Esophagus muscularis mucosa (tissue), 4 donors: Measurements from ENCODE around the gene KMT2B. TPM values are rescaled to one million over a fixed set of nuclear protein-coding genes. Genes with fewer than 3 reads are reported as not detected.
A peak's percentile ranks its signal among the peaks of the same experiment; 100 is the strongest.
"Not testable (repeated sequence)": the region's sequence is repeated elsewhere in the genome, so short reads cannot be mapped to it uniquely, and the experiment has no call there.

ENCODE experiments used
- DNase-seq: peaks from one replicate; pipeline ENCODE4 v3.0.0-alpha.2; 2017; ENCODE audit errors: extremely low spot score
- H3K27ac ChIP-seq, 4 donors: fragments of 200-600 bp; sonication (generic); replicated peaks in 1 of 4; 1 replicate in 3 of 4; 2 replicates in 1 of 4; pipeline ENCODE4 v1.5.1; 2016 to 2019; ENCODE audit warnings: mild to moderate bottlenecking in 1 of 4
- H3K27me3 ChIP-seq, 4 donors: fragments of 200-600 bp; sonication (generic); one replicate each; pipeline versions ENCODE4 v1.5.1 to v1.6.0; 2016 to 2019
- H3K36me3 ChIP-seq, 4 donors: fragments of 200-600 bp; sonication (generic); one replicate each; pipeline ENCODE4 v1.5.1; 2016 to 2019
- H3K4me1 ChIP-seq, 4 donors: fragments of 200-600 bp; sonication (generic); one replicate each; pipeline ENCODE4 v1.5.1; 2016 to 2019
- H3K4me3 ChIP-seq, 4 donors: fragments of 200-600 bp; sonication (generic); 1 replicate in 2 of 4; 2 replicates in 2 of 4; pipeline ENCODE4 v1.5.1; 2016 to 2019; ENCODE audit warnings: mild to moderate bottlenecking in 4 of 4, moderate library complexity in 1 of 4
- H3K9me3 ChIP-seq, 4 donors: fragments of 200-600 bp; sonication (generic); 1 replicate in 3 of 4; 2 replicates in 1 of 4; pipeline ENCODE4 v1.5.1; 2016 to 2019
- CTCF ChIP-seq, 3 experiments: fragments of 200-600 bp in 2 of 3; fragments of 450-650 bp in 1 of 3; sonication (generic) in 2 of 3; IDR thresholded peaks; one replicate each; pipeline ENCODE4 v1.5.1; 2017 to 2019; ENCODE audit warnings: antibody characterized with exemption in 3 of 3, mild to moderate bottlenecking in 2 of 3, moderate library complexity in 1 of 3
- EP300 ChIP-seq: sonication (generic); formaldehyde crosslinking; IDR thresholded peaks from one replicate; pipeline ENCODE4 v1.6.1; 2017; ENCODE audit warnings: antibody characterized with exemption
- POLR2A ChIP-seq: fragments of 450-650 bp; IDR thresholded peaks from one replicate; pipeline ENCODE4 v1.6.1; 2017; ENCODE audit warnings: antibody characterized with exemption, moderate library complexity, mild to moderate bottlenecking, low read depth
- POLR2AphosphoS5 ChIP-seq, 2 donors: sonication (generic); formaldehyde crosslinking; IDR thresholded peaks; one replicate each; pipeline ENCODE4 v1.6.1; 2017; ENCODE audit warnings: antibody characterized with exemption in 2 of 2
- WGBS: methylation state at CpG from one replicate; pipeline ENCODE4 v1.1.5; 2018; 5-methylcytosine and 5-hydroxymethylcytosine counted together
- intact Hi-C: fragments of 100-400 bp; cut with DNase I; formaldehyde crosslinking; loops from one replicate; pipeline ENCODE4 v1.15.1; 2023
- total RNA-seq, 4 donors: library from RNA; depleted of rRNA; stranded (reverse); fragments of >200 nt; gene quantifications; one replicate each; pipeline versions ENCODE4 v1.1.0 to v1.2.1, GENCODE V29; 2016

Gene KMT2B
- total RNA-seq, 4 donors from 2014 or later: 22.0 to 30.6 (median 24.2) TPM

- intact Hi-C loops: no loop called here
- H3K4me3 ChIP-seq: no peak overlapping the region
- H3K36me3 ChIP-seq: peaks cover 16 to 60% (median 33%) of the 10 kb centered on the region in 4 donors
- H3K4me1 ChIP-seq: peaks cover 0 to 10% (median 3%) of the 10 kb centered on the region in 4 donors
- 70% methylated on average over 20 of the region's 34 CpGs for WGBS
- DNase-seq: no peak
- H3K9me3 ChIP-seq: no peaks in the 10 kb centered on the region
- TF ChIP-seq POLR2AphosphoS5 (IDR thresholded peaks at IDR 0.05): no peak
- TF ChIP-seq EP300: no peak
- no peak for TF ChIP-seq POLR2A
- no peak overlapping the region for H3K27ac ChIP-seq
- H3K27me3 ChIP-seq: no peaks in the 10 kb centered on the region
These were observed 49.7 kb downstream of the KMT2B start for GRCh38 chr19:35767288-35768081.

DNA sequence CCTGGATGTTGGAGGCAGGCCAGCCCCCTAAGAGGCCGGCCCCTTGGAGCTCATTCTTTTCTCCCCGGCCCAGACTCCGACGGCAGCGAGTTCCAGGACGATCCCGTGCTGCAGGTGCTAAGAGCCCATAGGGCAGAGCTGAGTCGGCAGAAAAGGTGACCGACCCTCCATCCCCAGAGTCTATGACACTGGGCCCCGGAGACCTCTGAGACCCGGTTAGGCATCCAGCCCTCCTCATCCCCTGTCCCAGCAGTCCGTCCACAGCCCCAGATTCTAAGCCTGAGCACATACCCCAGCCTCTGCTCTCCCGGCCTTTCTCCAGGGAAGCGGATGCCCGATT, 50.2 kb downstream of the KMT2B start:
- no peak overlapping the region for H3K27ac ChIP-seq
- 76% methylated on average over 6 of the region's 15 CpGs for WGBS
- intact Hi-C loops: no loop called here
- H3K27me3 ChIP-seq: no peaks in the 10 kb centered on the region
- H3K36me3 ChIP-seq: peaks cover 16 to 55% (median 31%) of the 10 kb centered on the region in 4 donors
- peaks cover 0 to 10% (median 3%) of the 10 kb centered on the region in 4 donors for H3K4me1 ChIP-seq
- no peak overlapping the region for H3K4me3 ChIP-seq
- DNase-seq: no peak
- TF ChIP-seq POLR2AphosphoS5 (IDR thresholded peaks at IDR 0.05) (no peak), POLR2A (no peak), EP300 (no peak), CTCF (IDR thresholded peaks at IDR 0.05) (no peak)
- no peaks in the 10 kb centered on the region for H3K9me3 ChIP-seq

GRCh38 chr19:35772362-35772761, 54.6 kb downstream of the KMT2B start:
- intact Hi-C loops: loop anchor here (10.0 kb wide), 1 partner anchor 112 kb away; no protein-coding TSS in a partner anchor
- WGBS: 94% methylated on average over 5 of the region's 5 CpGs
- H3K4me1 ChIP-seq: peaks cover 14 to 30% (median 26%) of the 10 kb centered on the region in 4 donors

GRCh38 chr19:35773020-35773806, 55.4 kb downstream of the KMT2B start:
- DNase-seq: no peak
- Histone ChIP-seq H3K4me1 (peaks cover 14 to 28% (median 22%) of the 10 kb centered on the region in 4 donors), H3K27me3 (no peaks in the 10 kb centered on the region), H3K4me3 (no peak overlapping the region), H3K36me3 (peaks cover 0 to 14% (median 6%) of the 10 kb centered on the region in 4 donors), H3K9me3 (no peaks in the 10 kb centered on the region), H3K27ac (no peak overlapping the region)
- intact Hi-C loops: loop anchor here (10.0 kb wide), 1 partner anchor 112 kb away; no protein-coding TSS in a partner anchor
- no peak for TF ChIP-seq POLR2A
- 60% methylated on average over 9 of the region's 9 CpGs for WGBS

More at GRCh38 chr19:35772362-35772761, 54.6 kb downstream of the KMT2B start:
- H3K9me3 ChIP-seq, DNase-seq, H3K27me3 ChIP-seq, H3K4me3 ChIP-seq, H3K27ac ChIP-seq: not testable (repeated sequence)
- H3K36me3 ChIP-seq: peaks cover 0 to 13% (median 4%) of the 10 kb centered on the region in 4 donors

DNA sequence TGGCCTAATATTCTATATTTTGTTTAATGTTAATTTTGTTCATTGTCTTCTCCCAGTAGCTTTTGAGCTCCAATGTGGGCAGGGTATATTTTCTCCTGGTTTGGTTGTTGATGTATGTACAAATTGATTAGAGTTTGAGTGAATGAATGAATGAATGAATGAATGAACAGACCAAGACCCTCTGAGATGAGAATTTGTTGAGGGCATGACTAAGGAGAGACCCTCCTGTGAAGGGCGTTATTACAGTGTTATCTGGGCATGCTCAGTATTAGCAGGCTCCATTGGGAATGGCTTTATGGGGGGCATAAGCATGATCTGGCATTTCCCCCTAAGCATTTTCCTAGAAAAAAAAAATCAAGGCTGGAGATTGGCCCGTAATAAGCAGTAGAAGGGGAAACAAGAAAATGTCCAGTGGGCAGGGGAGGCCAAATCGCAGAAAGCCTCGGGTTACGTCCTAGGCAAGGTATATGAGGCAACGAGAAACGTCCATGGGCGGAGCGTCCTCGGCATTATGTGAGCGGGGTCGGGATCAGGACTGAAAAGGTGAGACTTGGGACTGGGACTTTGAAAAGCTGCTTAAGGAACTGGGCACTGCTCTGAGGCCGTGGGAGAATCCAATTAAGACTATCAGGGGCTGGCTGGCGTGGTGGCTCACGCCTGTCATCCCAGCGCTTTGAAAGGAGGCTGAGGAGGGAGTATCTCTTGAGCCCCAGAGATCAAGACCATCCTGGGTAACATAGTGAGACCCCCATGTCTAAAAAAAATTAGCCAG, 56.7 kb downstream of the KMT2B start:
- Histone ChIP-seq H3K4me3 (peak overlapping the region; percentile 81 to 96 (median 90)), H3K27ac (no peak overlapping the region), H3K27me3 (no peaks in the 10 kb centered on the region), H3K36me3 (peaks cover 0 to 19% (median 13%) of the 10 kb centered on the region in 4 donors), H3K9me3 (no peaks in the 10 kb centered on the region), H3K4me1 (peaks cover 14 to 28% (median 20%) of the 10 kb centered on the region in 4 donors)
- intact Hi-C loops: loop anchor here (10.0 kb wide), 1 partner anchor 110 kb away; no protein-coding TSS in a partner anchor
- WGBS: 39% methylated on average over 16 of the region's 16 CpGs
- TF ChIP-seq POLR2AphosphoS5 (IDR thresholded peaks at IDR 0.05) (no peak), EP300 (no peak), POLR2A (no peak), CTCF (IDR thresholded peaks at IDR 0.05) (no peak)
- no peak for DNase-seq
